NCI-H510A (cell line): Measurements from ENCODE around the gene CSF1R.
A peak's percentile ranks its signal among the peaks of the same experiment; 100 is the strongest.

Experiments used
- DNase-seq: peaks from one replicate; lab custom pipeline; 2025; lab: John Stamatoyannopoulos, UW

Gene CSF1R

GRCh38 chr5:150120617-150121447 is 34.5 kb upstream of the CSF1R start:
- no peak for DNase-seq

DNA sequence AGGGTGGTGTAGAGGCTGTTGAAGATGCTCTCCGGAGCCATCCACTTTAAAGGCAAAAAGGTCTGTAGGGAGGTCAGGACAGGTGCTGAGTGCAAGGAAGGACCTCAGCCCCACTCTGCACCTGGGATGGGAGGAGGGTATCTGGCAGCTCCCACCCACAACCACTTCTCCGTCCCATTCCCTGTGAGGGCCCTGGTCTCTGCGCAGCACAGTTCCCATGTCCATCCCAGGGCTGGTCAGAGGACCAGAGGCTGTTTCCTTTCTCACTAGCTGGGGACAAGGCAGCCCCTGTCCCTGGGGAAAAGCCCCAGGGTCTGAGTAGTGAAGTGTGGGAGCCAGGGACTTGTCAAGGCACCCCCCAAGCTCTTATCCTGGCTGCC is 33.7 kb upstream of the CSF1R start:
- no peak for DNase-seq

DNA sequence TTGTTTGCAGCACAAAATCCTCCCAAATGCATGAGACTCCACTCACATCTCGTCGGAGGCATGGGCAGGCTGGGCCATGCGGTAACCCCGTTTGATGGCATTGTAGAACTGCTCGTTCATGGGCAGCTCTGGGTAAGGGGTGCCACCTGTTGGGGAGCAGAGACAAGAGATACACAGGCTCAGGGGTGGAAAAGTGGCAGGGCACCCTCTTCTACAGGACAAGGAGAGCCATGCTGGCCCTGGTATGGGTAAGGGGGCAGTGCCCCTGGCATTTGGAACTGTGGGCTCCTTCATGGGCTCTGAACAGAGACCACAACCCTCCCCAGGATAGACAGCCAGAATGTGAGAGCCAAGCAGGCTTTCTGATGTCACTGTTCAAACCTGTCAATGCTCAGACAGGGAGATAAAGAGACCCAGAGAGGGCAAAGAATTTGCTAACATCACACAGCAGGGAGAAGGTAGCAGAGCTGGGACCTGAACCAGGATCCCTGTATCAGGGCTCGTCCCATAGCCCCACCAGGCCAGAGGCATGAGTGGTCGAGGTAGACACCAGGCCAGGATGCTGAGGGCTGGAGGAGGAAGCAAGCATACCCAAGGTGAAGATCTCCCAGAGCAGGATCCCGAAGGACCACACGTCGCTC is 33.2 kb upstream of the CSF1R start:
- DNase-seq = no peak

DNA sequence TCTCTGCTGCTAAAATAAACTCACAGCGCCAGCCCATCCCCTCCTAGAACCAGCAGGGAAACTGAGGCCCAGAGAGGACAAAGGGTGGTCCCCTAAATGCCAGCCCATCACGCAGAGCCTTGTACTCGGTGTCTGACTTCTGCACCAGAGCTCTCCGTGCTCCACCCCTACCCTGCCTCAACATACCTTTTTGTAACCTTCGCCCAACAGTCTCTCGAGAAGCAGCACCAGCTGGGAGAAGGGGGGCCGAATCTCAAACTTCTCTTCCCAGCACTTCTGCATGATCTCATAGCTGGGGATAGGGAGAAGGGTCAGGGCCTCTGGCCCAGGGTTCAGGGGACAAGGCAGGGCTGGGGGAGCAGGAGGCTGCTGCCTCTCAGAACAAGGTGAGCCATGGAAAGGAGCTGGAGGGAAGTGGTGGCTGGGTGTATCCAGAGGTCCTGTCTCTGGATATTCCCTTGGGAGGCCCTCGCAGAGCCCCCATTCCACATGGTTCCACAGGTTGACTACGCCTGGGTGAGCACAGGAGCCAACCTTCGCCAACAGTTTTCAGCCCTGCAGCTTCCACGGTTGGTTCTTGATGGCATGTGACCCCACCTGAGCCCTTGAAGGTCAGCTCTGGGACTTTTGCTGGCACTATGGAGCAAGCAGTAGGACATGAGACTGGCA is 32.3 kb upstream of the CSF1R start:
- no peak for DNase-seq

DNA sequence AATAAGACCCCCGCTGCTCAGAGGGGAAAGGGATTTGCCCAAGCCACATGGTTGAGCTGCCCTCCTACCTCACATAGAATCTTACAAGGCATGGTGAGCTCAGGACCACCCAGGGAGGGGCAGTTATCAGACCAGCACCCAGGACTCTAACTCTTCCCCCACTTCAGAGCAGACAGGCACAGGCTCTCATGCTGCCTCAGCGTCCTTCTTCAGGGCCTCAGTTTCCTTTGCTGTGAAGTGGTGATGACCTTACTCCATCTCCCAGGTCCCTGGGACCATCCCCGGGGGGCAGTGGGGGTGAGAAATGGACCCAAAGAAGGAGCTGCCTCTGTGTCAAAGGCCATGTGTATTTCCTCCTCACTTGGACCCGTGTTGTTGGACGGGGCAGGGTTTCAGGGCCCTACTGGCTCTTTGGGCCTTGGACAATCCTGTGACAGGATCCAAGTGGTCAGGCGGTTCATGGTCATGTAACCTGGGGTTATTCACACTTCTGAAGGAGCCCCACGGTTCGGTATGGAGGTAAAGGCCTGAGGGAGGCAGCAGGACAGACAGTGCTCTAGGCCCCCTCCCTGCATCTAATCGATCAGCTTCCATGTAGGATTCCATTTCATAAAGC is 31.7 kb upstream of the CSF1R start:
- no peak for DNase-seq

DNA sequence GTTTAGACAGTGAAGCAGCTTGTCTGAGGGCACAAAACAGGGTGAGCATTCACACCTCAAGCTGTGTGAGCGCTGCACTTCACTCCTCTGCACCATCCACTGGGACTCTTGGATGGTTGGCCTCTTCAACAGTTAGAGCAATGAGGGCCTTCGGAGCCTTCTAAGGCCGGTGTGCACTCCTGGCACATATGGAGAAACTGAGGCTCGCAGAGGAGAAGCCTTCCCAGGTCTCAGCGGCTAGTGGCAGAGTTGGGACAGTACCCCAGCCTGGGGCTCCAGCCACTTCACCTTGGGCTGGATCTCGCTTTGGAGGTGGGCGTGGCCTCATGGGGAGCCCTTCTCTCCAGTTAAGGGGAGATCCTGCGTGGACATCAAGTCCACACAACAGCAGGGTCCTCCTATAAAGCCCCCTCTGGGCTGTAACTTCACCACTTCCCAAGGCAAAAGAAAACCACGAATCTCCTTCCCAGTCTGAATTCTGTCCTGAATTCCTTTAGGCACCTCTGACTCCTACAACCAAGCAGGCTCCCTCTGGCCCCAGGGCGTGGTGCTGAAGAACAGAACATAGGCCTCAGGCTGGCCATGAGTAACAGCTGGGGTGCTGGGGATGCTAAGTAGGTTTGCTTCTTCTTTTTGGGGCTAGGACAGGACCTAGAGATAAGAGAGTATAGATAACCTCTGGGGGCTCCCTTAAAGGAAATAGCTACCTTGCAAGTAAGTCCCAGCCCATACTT is 30.5 kb upstream of the CSF1R start:
- DNase-seq = no peak

GRCh38 chr5:150114773-150115408 is 28.5 kb upstream of the CSF1R start:
- DNase-seq = no peak

- DNase-seq = no peak
These were observed 27.8 kb upstream of the CSF1R start for GRCh38 chr5:150114102-150114641.

- DNase-seq = no peak
These were observed 26.8 kb upstream of the CSF1R start for GRCh38 chr5:150113047-150113744.

- no peak for DNase-seq
These were observed 26.1 kb upstream of the CSF1R start for GRCh38 chr5:150112201-150113046.

DNA sequence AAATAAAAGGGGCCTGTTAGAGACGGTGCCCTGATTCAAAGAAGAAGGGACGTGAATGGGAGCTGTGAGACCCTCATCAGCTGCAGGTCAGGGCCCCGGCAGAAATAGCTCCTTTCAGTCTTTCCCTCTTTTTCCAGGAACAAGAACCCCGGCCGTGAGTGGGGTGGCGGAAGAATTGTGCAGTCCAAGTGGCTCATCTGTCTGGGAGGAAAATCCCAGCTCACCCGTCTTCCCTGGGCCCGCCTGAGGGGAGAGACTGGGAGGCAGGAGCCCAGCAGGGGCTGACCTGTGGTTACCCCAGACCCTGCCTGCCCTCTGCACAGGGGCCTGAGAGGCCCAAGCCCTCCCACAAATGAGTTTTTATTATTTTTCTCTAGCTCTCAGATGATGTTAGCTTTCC is 24.8 kb upstream of the CSF1R start:
- no peak for DNase-seq

DNA sequence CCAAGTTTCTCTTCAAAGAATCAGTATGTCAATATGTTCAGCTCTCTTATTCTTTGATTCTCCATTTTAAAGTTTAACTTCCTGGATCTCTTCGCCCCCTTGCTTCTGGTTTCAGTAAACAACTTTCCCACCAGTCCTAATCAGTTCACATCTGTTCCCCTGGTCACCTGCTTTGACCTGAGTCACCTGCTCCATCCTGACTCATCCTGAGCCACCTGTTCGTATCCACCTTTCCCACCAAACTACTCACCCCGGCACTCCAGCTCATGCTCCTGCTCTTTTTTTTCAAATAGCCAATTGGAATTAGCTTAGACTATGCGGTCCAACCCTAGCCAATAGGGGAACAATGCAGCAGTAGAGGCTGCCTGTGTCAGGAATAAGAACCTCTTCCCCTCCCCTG is 23.6 kb upstream of the CSF1R start:
- no peak for DNase-seq

- DNase-seq = no peak
These were observed 22.6 kb upstream of the CSF1R start for GRCh38 chr5:150108711-150109514.

DNA sequence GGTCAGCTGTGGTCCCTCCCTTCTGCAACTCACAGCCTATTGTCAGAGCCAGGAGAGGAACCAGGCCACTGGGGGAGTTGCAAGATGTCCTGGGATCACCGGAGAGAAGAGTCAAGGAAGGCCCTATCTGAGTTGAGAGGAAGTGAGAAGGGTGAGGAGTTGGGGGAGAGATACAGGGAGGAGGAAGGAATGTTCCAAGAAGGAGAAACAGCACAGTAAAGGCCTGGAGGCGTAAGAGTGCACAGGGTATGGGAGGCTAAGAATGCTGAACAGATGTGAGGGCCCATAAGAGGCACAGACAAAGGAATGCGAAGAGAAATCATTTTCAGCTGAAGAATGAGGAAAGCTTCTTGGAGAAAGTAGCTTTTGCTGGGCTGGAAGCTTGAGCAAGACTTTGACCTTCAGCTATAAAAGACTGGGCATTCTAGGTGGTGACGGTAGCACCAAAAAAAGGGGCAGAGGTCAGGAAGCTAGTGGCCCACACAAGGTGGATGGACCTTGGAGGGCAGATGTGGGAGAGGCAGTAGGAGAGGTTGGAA is 21.6 kb upstream of the CSF1R start:
- no peak for DNase-seq

DNA sequence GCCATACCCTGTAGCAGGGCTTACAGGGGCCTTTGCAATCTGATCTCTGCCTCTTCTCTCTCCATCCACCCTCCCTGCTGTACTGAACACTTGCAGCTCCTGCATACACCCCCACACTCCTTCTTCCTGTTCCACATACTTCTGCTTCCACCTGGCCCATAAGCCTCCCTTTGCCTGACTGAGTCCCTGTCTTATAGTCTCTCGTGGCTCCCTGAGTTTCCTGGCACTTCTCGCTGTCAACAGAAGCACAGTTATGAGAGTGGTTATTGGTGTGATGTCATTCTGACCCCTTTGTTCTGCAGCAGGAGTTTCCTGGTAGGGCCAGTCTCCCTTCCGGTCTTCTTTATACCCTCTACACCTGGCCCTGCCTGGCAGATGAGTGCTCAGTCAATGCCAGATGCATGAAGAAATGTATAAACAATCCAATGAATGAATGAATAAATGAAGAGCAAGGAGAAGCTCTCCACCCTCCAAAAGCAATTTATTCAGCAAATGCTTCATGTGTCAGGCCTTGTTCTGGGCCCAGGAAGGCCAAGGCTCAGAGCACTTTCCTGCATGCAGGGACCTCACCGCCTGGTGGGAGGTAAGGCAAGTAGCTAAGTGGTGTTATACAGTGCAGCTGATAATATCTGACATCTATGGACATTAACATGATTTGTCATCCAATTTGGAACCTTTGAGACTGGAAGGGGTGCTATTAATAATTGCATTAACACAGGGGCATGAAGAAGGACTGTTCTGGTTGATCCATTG is 20.5 kb upstream of the CSF1R start:
- DNase-seq = peak; percentile 61

- DNase-seq = no peak
These were observed 19.7 kb upstream of the CSF1R start for GRCh38 chr5:150105928-150106615.

- no peak for DNase-seq
These were observed 18.2 kb upstream of the CSF1R start for GRCh38 chr5:150104550-150104870.
